ENCODE measurements around the gene CACNA1I. TPM values are rescaled to one million over a fixed set of nuclear protein-coding genes. Genes with fewer than 3 reads are reported as not detected.
"Not testable (repeated sequence)": the region's sequence is repeated elsewhere in the genome, so short reads cannot be mapped to it uniquely, and the experiment has no call there.

Gene CACNA1I
- total RNA-seq: 0.06 TPM in 1 of 2 replicates, not detected in the other

DNA sequence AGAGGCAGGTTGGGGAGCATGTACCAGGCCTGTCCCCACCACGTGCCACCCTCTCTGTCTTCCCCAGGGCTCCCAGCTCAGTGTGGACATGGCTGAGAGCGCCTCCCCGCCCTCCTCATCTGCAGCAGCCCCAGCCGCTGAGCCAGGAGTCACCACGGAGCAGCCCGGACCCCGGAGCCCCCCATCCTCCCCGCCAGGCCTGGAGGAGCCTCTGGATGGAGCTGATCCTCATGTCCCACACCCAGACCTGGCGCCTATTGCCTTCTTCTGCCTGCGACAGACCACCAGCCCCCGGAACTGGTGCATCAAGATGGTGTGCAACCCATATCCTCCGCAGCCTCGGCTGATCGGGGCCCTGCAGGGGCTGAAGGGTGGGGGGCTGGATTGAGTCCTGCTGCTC, at the start of gene CACNA1I:
CACNA1I (plus strand) TSS at position 89 of the 400 bp plus-strand sequence; CDS start at position 89, 0 bp downstream.
- TF ChIP-seq, protein P1, sequence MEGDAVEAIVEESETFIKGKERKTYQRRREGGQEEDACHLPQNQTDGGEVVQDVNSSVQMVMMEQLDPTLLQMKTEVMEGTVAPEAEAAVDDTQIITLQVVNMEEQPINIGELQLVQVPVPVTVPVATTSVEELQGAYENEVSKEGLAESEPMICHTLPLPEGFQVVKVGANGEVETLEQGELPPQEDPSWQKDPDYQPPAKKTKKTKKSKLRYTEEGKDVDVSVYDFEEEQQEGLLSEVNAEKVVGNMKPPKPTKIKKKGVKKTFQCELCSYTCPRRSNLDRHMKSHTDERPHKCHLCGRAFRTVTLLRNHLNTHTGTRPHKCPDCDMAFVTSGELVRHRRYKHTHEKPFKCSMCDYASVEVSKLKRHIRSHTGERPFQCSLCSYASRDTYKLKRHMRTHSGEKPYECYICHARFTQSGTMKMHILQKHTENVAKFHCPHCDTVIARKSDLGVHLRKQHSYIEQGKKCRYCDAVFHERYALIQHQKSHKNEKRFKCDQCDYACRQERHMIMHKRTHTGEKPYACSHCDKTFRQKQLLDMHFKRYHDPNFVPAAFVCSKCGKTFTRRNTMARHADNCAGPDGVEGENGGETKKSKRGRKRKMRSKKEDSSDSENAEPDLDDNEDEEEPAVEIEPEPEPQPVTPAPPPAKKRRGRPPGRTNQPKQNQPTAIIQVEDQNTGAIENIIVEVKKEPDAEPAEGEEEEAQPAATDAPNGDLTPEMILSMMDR (conservative IDR thresholded peaks at IDR 0.05; ENCODE audit: low read depth, low read length): no peak
- H3K4me3 ChIP-seq (ENCODE audit: low read depth, low read length): no peak within 1 kb of the TSS
- DNase-seq (ENCODE audit: low read depth): no peak

DNA sequence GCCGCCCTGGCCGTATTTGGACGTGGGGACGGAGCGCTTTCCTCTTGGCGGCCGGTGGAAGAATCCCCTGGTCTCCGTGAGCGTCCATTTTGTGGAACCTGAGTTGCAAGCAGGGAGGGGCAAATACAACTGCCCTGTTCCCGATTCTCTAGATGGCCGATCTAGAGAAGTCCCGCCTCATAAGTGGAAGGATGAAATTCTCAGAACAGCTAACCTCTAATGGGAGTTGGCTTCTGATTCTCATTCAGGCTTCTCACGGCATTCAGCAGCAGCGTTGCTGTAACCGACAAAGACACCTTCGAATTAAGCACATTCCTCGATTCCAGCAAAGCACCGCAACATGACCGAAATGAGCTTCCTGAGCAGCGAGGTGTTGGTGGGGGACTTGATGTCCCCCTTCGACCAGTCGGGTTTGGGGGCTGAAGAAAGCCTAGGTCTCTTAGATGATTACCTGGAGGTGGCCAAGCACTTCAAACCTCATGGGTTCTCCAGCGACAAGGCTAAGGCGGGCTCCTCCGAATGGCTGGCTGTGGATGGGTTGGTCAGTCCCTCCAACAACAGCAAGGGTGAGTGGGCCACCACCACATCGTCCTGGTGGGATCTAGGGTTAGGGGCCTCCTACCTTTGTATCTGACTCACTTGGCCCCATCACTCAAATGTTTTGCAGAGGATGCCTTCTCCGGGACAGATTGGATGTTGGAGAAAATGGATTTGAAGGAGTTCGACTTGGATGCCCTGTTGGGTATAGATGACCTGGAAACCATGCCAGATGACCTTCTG, 49.3 kb upstream of the CACNA1I start:
- not testable (repeated sequence) for DNase-seq (ENCODE audit: low read depth)
- H3K4me3 ChIP-seq (ENCODE audit: low read depth, low read length): peak overlapping the region; percentile 100

DNA sequence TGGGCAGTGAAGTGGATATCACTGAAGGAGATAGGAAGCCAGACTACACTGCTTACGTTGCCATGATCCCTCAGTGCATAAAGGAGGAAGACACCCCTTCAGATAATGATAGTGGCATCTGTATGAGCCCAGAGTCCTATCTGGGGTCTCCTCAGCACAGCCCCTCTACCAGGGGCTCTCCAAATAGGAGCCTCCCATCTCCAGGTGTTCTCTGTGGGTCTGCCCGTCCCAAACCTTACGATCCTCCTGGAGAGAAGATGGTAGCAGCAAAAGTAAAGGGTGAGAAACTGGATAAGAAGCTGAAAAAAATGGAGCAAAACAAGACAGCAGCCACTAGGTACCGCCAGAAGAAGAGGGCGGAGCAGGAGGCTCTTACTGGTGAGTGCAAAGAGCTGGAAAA, 48.5 kb upstream of the CACNA1I start:
- not testable (repeated sequence) for DNase-seq (ENCODE audit: low read depth)
- peak overlapping the region; percentile 100 for H3K4me3 ChIP-seq (ENCODE audit: low read depth, low read length)

DNA sequence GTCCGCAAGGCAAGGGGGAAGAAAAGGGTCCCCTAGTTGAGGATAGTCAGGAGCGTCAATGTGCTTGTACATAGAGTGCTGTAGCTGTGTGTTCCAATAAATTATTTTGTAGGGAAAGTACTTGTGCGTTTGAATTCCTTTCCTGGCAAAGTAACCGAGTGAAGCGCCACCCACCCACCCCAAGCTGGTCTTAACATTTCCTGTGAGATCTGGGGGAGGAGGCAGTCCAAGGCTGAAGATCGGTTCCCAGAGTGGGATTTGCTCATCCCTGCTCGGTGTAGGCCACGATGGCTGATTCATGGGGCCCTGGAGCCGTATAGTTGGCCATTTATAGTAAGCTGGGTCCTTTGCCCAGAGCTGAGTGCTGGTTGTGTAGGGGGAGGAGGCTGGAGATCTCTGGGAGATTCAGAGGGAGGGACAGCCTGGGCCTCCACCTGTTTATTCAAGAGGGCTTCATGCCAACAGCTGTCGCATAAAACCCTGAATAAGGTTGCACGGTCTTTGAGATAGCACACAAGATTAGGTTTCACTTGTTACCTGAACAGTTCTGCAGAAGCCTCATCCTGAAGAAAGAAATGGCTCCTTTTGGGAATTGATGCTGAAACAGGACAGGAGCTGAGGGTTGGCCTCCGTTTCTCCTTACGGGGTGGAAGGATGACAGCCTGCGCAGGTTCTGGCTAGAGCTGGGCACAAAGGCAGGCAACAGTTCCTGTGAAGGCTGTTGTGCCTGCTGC, 47.8 kb upstream of the CACNA1I start:
- no peak for DNase-seq (ENCODE audit: low read depth)
- TF ChIP-seq, protein P1 (conservative IDR thresholded peaks at IDR 0.05; ENCODE audit: low read depth, low read length): no peak
- H3K4me3 ChIP-seq (ENCODE audit: low read depth, low read length): peak overlapping the region; percentile 100

DNA sequence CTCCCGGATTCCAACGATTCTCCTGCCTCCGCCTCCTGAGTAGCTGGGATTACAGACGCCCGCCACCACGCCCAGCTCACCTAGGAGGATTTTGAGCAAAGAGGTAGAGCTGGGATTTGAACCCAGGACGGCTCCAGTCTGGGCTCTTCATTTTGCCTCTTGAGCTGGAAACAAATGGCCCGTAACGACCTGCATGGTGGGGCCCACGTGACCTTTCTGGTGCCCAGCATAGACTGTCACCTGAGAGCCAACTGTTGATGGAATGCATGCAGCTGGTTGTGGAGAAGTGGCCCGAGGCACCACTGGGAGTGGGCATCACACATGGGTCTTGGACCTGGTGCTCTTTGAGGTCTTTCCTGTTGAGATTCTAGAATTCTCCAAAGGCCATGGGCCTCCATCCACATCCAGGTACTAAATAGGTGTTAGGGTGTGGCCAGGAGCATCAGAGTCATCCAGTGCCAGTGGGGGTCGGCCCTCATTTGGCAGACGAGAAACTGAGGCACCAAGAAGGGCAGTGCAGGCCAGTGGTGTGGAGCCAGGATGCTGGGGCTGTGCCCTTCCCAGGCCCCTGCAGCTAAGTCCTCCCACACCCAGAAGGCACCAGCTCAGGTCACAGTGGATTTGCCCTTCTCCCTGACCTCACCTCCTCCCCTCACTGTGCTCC, 46.3 kb upstream of the CACNA1I start:
- DNase-seq (ENCODE audit: low read depth): no peak
- H3K4me3 ChIP-seq (ENCODE audit: low read depth, low read length): no peak overlapping the region
- TF ChIP-seq, protein P1 (conservative IDR thresholded peaks at IDR 0.05; ENCODE audit: low read depth, low read length): no peak

DNA sequence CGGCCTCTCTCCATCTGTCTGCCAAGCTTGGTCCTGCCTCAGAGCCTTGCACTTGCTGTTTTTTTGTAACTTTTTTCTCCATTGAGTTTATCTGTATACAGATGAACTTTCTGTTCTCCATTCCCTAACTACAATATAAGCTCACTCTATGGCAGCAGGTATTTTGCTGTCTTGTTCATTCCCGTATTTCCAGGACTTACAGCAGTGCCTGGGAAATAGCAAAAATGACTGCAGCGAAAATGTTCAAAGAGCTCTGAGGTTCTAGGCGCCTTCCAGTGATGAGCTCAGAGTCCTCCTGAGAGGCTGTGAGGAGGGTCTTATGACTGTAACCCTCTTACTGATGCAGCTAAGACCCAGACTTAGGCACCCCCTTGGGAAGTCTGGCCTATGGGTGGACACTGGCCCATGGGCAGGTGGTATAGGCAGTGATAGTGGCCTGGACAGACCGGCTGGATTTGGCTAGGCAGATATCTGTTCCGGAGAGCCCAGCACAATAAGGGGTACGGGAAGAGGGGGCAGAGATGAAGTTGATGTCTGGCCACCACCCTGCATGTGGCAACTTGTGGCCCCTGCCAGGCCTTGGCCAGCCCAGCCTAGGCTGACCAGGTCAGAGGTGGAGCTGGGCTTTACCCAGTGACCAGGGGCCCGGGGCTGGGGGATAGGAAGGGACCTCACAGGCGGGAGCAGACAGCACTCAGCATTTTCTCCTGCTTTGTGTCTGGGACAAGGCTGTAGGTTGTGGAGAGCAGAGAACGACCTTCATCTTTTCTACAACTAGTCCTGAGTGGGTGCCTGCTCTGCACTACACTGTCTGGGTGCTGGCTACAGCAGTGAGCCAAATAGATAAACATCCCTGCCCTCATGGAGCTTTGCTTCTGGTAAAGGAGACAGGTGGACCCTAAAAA, 45.5 kb upstream of the CACNA1I start:
- no peak overlapping the region for H3K4me3 ChIP-seq (ENCODE audit: low read depth, low read length)
- TF ChIP-seq, protein P1 (conservative IDR thresholded peaks at IDR 0.05; ENCODE audit: low read depth, low read length): no peak
- no peak for DNase-seq (ENCODE audit: low read depth)

DNA sequence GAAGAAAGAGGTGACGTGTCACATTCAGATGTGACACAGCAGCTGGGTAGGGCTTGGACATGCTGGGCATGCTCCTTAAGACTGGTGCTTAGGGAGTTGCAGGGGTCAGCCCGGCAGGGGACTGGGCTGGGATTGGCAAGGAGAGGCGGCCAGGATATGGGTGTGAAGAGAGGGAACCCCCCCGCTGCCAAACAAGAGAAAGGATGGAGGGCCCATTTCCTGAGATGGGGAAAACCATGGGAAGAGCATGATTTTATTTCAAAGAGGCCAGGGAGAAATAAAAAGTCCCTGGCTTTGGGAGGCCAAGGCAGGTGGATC, 44.9 kb upstream of the CACNA1I start:
- no peak overlapping the region for H3K4me3 ChIP-seq (ENCODE audit: low read depth, low read length)
- DNase-seq (ENCODE audit: low read depth): no peak
- TF ChIP-seq, protein P1 (conservative IDR thresholded peaks at IDR 0.05; ENCODE audit: low read depth, low read length): no peak
